ENCODE measurements around the gene ARL1.

The ARL1 gene

GRCh38 chr12:101379149-101379548, 28.4 kb downstream of the ARL1 start:
- DNase-seq (ENCODE audit: low read depth in 1 of 2, low spot score in 1 of 2) = no peak
- H3K27ac ChIP-seq (replicated peaks) = no peak overlapping the region
- no peak overlapping the region for H3K4me3 ChIP-seq (replicated peaks; ENCODE audit: insufficient read depth, low read length)
- no peak for TF ChIP-seq GABPA (IDR thresholded peaks at IDR 0.05; ENCODE audit: low read depth)
- TF ChIP-seq SPI1 (IDR thresholded peaks at IDR 0.05; ENCODE audit: borderline replicate concordance, low read depth) = no peak
- no peak for TF ChIP-seq REST (IDR thresholded peaks at IDR 0.05; ENCODE audit: insufficient replicate concordance, low read depth)
- TF ChIP-seq POLR2AphosphoS5 (IDR thresholded peaks at IDR 0.05; ENCODE audit: low read depth) = no peak
- no peak for TF ChIP-seq CTCF (IDR thresholded peaks at IDR 0.05; ENCODE audit: insufficient read depth, low read length)
- no peaks in the 10 kb centered on the region for H3K27me3 ChIP-seq (ENCODE audit: insufficient read depth, poor library complexity, severe bottlenecking)

- Histone ChIP-seq H3K4me3 (replicated peaks; ENCODE audit: insufficient read depth, low read length) (no peak overlapping the region), H3K27ac (replicated peaks) (no peak overlapping the region), H3K27me3 (ENCODE audit: insufficient read depth, poor library complexity, severe bottlenecking) (no peaks in the 10 kb centered on the region)
- DNase-seq (ENCODE audit: low read depth in 1 of 2, low spot score in 1 of 2) = no peak
- no peak for TF ChIP-seq GABPA (IDR thresholded peaks at IDR 0.05; ENCODE audit: low read depth)
- TF ChIP-seq CTCF (IDR thresholded peaks at IDR 0.05; ENCODE audit: insufficient read depth, low read length) = no peak
- TF ChIP-seq REST (IDR thresholded peaks at IDR 0.05; ENCODE audit: insufficient replicate concordance, low read depth) = no peak
- no peak for TF ChIP-seq POLR2AphosphoS5 (IDR thresholded peaks at IDR 0.05; ENCODE audit: low read depth)
- no peak for TF ChIP-seq SPI1 (IDR thresholded peaks at IDR 0.05; ENCODE audit: borderline replicate concordance, low read depth)
Measured at GRCh38 chr12:101375573-101375972, 32.0 kb downstream of the ARL1 start.

GRCh38 chr12:101372431-101372830, 35.1 kb downstream of the ARL1 start:
- no peak overlapping the region for H3K27ac ChIP-seq (replicated peaks)

More at GRCh38 chr12:101372431-101372830, 35.1 kb downstream of the ARL1 start:
- TF ChIP-seq CTCF (IDR thresholded peaks at IDR 0.05; ENCODE audit: insufficient read depth, low read length) (no peak), POLR2AphosphoS5 (IDR thresholded peaks at IDR 0.05; ENCODE audit: low read depth) (no peak), SPI1 (IDR thresholded peaks at IDR 0.05; ENCODE audit: borderline replicate concordance, low read depth) (no peak), REST (IDR thresholded peaks at IDR 0.05; ENCODE audit: insufficient replicate concordance, low read depth) (no peak), GABPA (IDR thresholded peaks at IDR 0.05; ENCODE audit: low read depth) (no peak)
- Histone ChIP-seq H3K27me3 (ENCODE audit: insufficient read depth, poor library complexity, severe bottlenecking) (no peaks in the 10 kb centered on the region), H3K4me3 (replicated peaks; ENCODE audit: insufficient read depth, low read length) (no peak overlapping the region)
- DNase-seq (ENCODE audit: low read depth in 1 of 2, low spot score in 1 of 2) = no peak

Data from HL-60 (cell line).